Central memory CD4-positive, alpha-beta T cell (primary cell): Measurements from ENCODE around the gene WDR26.
"Not testable (repeated sequence)": the region's sequence is repeated elsewhere in the genome, so short reads cannot be mapped to it uniquely, and the experiment has no call there.

Experiments used
- DNase-seq: peaks from one replicate; pipeline ENCODE4 v3.0.0; 2022

The WDR26 gene

DNA sequence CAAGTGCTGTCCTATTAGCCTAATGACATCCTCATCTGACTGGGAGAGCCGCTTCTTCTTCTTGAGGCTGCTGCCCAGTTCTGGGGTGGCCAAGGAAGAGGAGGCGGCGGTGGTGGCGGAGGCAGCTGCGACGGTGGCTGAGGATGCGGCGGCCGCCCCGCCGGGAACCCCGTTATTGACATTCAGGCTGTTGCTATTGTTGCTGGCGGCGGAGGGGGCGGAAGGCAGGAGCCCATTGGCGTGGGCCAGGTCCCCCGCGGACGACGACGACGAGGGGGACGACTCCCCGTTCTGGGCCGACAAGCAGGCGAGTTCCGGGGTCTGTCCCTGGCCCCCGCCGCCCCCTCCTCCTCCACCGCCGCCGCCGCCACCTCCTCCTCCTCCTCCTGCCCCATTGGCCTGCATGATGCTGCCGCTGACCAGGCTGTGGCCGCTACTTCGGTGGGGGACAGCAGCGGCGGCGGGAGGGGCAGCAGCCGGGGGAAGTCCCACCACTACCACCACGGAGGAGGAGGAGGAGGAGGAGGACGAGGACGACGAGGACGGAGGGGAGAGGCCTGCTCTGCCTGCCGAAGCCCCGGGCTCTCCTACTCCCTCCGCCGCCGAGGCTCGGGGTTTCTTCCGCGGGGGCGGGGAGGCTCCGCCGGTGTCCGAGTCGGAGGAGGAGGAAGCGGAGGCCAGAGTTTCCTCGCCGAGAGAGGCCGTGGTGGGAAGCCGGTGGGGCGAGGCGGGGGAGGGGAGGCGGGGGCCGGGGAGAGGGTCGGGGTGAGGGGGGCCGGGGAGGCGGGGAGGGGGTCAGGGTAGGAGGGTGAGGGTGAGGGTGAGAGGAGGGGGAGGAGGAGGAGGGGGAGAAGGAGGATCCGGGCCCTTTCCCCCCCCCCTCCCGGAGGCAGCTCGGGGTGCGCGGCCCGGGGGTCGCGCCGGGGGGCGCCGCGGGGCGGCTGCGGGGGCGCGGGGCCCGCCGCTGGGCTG lies 610 bp downstream of the WDR26 start:
- DNase-seq = peak; percentile 59

- peak; percentile 26 for DNase-seq
Measured at GRCh38 chr1:224433041-224433691, 1.4 kb downstream of the WDR26 start.

DNA sequence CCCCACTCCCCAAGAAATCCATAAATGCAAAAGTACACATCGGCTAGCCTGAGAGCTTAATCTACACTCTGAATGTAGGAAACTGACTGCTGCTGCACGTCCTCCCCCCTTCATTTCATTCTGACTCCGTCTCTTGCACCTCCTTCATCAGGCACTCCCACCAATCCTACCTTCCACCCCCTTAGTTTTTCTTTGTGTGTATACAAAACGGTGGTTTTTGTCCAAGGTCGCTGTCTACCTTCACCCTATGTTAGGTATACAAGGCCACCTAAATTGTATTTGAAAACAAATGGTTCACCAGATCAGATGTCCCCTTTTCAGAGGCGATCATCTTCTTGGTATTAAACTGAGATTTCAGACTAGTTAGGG lies 1.9 kb downstream of the WDR26 start:
- DNase-seq = peak; percentile 10

DNA sequence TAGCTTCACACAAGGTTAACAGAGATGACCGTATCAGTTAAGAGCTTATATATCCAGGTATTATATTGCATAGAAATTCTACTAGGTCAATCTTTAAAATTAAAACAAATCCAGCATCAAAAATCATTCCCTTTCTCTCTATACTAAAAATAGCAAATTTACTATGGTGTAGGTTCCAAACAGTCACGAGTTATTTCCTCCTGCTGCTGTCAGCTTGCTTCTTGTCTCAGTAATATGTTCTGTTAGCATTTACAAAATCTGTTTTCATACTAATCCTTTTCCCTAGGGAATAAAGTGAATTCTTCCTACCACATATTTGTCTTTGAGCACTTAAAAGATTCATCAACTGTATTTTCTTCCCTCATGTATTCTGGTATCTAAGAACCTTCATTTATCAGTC lies 2.5 kb downstream of the WDR26 start:
- no peak for DNase-seq

DNA sequence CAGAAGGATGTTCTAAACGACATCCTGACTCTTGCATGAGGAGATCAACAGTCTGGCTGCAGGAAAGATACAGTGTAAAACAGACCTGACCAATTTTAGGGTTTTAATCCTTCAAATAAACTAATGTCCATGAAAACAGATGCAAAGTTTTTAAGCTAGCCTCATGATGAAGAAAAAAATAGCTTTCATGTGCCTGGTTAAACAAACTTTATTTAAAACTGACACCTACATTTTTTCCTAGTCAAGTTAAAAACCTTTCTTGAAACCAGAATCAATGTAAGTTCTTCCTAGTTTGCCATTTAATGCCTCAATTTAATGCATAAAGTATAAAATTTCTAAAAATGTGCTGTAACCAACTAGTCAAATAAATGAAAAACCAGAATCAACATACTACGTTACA lies 2.9 kb downstream of the WDR26 start:
- no peak for DNase-seq

DNA sequence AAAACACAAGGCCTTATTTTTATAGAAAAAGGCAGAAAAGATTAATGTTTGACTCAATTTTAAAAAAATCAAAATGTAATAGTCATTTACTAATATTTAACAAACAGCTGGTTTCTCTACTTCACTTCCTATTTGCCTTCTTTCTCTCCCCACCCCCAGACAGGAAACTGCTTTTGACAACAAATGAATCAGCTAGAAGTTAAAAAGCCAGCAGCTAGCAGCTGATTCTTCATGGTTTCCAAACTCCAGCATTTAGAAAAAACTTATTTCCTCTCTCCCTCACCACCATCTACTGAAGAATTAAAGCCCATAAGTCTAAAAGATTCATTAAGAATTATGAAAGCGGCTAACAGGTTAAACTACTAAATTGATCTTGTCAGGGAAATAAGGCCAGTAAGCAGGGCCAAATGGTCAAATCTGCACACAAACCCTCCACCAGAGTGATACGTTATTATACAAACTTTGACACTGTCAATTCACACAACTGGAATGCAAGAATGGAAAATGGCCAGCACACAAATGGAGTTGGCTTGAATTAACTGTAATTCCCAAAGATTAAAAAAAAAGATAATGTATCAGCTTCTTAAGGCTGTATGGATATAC lies 4.0 kb downstream of the WDR26 start:
- peak; percentile 69 for DNase-seq

GRCh38 chr1:224429616-224430326 lies 4.8 kb downstream of the WDR26 start:
- no peak for DNase-seq

- DNase-seq = not testable (repeated sequence)
Measured at GRCh38 chr1:224428713-224429112, 5.9 kb downstream of the WDR26 start.

DNA sequence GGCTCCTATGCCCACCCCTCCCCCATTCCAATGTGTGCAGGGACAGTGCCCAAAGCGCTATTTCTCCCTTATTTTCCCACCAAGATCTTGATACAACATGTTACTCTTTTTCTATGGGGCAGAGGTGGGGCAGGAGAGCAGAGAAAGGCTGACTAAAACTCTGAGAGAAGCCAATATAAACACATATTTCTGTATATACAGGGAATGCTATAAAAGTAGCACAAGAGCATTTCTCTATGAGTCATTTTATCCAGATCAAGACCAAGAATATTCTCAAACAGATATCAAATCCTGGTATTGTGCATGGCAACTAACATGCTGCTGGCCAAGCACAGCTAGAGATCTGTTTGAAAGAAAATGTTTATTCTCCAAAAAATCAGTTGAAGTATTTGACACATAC lies 7.3 kb downstream of the WDR26 start:
- no peak for DNase-seq

DNA sequence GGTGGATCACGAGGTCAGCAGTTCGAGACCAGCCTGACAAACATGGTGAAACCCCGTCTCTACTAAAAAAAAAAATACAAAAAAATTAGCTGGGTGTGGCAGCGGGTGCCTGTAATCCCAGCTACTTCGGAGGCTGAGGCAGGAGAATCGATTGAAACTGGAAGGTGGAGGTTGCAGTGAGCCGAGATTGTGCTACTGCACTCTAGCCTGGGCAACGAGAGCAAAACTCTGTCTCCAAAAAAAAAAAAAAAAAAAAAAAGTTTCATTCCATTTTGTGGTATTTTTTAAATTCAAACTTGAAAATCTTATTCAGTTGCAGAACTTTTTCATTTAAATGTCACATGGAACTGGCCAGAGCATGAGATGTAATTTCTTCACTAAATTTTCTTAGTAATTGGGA lies 7.7 kb downstream of the WDR26 start:
- DNase-seq = not testable (repeated sequence)

GRCh38 chr1:224425279-224425884 lies 9.2 kb downstream of the WDR26 start:
- DNase-seq = no peak

- DNase-seq = no peak
Measured at GRCh38 chr1:224420106-224420505, 14.5 kb downstream of the WDR26 start.

GRCh38 chr1:224411766-224412165 lies 22.8 kb downstream of the WDR26 start:
- DNase-seq = no peak

- no peak for DNase-seq
Measured at GRCh38 chr1:224408294-224408590, 26.4 kb downstream of the WDR26 start.

DNA sequence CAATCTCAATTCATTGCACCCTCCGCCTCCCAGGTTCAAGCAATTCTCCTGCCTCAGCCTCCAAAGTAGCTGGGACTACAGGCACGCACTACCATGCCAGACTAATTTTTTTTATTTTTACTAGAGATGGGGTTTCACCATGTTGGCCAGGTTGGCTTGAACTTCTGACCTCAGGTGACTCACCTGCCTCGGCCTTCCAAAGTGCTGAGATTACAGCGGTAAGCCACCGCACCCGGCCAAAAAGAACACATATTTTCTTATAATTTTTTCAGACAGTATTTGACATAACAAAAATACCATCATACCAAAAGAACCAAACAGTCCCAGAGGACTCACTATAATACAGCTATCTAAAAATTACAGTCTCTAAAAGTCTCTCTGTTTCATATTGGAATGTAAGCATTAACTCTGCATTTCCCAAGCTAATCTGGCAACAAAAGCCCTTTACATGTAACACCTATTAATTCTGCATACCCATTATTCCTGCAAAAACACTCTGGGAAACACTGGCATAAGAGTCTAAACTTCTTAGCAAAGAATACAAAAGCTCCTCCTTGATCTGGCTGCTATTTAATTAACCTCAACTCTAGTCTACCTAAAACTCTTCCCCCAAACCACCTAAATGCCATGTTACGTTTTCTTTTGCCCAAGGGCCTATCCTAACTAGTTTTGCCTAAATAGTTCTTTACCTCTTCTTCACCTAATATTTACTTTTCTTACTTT lies 26.9 kb downstream of the WDR26 start:
- DNase-seq = no peak

DNA sequence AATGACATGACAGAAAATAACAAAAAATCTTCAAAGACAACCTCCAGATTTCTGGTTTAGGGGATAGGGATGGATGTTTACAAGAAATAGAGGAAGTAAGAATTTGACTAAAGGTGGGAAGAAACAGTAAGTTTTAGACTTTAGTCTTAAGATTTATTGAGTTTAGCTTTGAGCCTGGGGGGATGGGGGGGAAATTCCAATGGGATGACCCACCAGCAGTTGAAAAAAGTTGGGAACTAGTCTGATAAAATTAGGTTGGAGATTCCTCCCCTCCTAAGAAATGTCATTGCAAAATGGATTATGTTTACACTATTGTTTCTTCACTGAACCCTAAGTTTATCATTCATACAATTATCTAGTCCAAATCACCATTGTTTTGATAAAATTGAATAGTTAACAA lies 28.4 kb downstream of the WDR26 start:
- no peak for DNase-seq

DNA sequence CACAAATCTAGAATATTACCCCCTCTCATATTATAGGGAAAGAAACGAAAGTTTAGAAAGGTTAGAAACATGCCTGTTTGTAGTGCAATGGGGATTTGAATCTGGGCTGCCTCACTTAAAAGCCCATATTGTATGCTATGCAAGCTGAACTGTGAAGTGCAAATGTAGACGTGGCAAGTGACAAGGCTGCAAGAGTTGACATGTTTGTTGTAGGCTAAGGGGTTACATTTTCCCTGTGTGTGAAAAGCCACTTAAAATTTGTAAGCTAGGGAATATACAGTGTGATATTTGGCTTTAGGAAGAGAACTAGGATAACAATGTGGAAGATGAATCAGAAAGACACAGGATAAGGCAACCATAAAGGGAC lies 29.0 kb downstream of the WDR26 start:
- no peak for DNase-seq

GRCh38 chr1:224404916-224405603 lies 29.5 kb downstream of the WDR26 start:
- no peak for DNase-seq

DNA sequence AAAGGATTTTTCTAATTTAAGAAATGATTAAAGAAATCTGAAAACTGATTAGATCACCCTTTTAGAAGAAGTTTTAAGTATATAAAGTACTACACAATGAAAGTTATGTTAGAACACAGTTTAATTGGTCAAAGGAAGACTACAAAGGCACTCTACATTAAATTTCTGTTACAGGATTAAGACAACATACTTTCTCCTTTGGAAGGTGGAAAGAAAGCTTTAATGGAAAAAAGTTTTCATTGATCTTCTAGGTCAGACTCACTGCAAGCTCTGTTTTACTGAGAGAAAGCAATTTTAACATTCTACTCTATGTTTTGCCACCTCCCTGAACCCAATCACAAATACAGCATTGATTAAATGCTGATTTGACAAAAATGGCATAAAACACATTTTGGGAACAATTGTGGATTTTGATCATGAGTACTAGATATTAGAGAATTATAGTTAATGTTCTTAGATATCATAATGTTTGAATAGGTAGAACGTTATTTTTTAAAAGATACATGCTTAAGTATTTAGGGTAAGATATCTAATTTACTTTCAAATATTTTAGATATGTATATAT lies 32.0 kb downstream of the WDR26 start:
- no peak for DNase-seq

GRCh38 chr1:224399887-224400286 lies 34.7 kb downstream of the WDR26 start:
- DNase-seq = no peak

DNA sequence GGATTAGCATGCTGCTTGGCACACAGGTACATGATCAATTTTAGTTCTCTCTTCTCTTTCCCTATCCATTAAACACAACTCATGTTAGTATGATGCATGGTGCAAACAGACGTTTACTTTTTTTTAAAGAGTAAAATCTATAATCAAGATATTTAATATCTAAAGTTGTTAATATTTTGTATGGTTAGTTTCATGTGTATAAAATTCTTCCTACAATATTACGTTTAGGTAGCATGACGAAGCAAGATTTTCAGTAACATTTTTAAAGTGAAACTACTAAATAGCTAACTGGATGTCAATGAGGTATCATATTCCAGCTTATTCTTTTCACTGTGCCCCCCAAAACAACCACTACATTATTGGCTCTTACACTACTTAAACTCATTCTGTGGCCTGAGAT lies 41.3 kb downstream of the WDR26 start:
- DNase-seq = no peak
